ENCODE data around the gene CYP4V2.
A peak's percentile ranks its signal among the peaks of the same experiment; 100 is the strongest.

The CYP4V2 gene

GRCh38 chr4:186200516-186200915, 9.1 kb downstream of the CYP4V2 start:
- H3K36me3 ChIP-seq (ENCODE audit: control insufficient read depth, insufficient read depth, low read length): peaks cover 3% of the 10 kb centered on the region; the same call in 1 of the 2 replicates
- DNase-seq (ENCODE audit: extremely low read depth, insufficient read length): no peak
- H3K27me3 ChIP-seq (replicated peaks; ENCODE audit: control insufficient read depth, insufficient read depth, low read length): no peaks in the 10 kb centered on the region
- H3K4me3 ChIP-seq (replicated peaks; ENCODE audit: low read depth, low read length): no peak overlapping the region
- TF ChIP-seq CTCF (IDR thresholded peaks at IDR 0.05; ENCODE audit: insufficient read depth, low read length, poor library complexity, severe bottlenecking): no peak

- Histone ChIP-seq H3K4me3 (replicated peaks; ENCODE audit: low read depth, low read length) (no peak overlapping the region), H3K27me3 (replicated peaks; ENCODE audit: control insufficient read depth, insufficient read depth, low read length) (no peaks in the 10 kb centered on the region), H3K36me3 (ENCODE audit: control insufficient read depth, insufficient read depth, low read length) (peaks cover 3% of the 10 kb centered on the region; the same call in 1 of the 2 replicates)
- DNase-seq (ENCODE audit: extremely low read depth, insufficient read length): no peak
- no peak for TF ChIP-seq CTCF (IDR thresholded peaks at IDR 0.05; ENCODE audit: insufficient read depth, low read length, poor library complexity, severe bottlenecking)
These were observed 9.6 kb downstream of the CYP4V2 start for GRCh38 chr4:186201010-186201409.

- Histone ChIP-seq H3K4me3 (replicated peaks; ENCODE audit: low read depth, low read length) (no peak overlapping the region), H3K36me3 (ENCODE audit: control insufficient read depth, insufficient read depth, low read length) (peaks cover 3% of the 10 kb centered on the region; the same call in 1 of the 2 replicates), H3K27me3 (replicated peaks; ENCODE audit: control insufficient read depth, insufficient read depth, low read length) (no peaks in the 10 kb centered on the region)
- DNase-seq (ENCODE audit: extremely low read depth, insufficient read length): peak; percentile 70
- peak; percentile 93 for TF ChIP-seq CTCF (IDR thresholded peaks at IDR 0.05; ENCODE audit: insufficient read depth, low read length, poor library complexity, severe bottlenecking)
These were observed 10.3 kb downstream of the CYP4V2 start for GRCh38 chr4:186201535-186202230.

GRCh38 chr4:186202490-186203140, 11.2 kb downstream of the CYP4V2 start:
- no peak for TF ChIP-seq CTCF (IDR thresholded peaks at IDR 0.05; ENCODE audit: insufficient read depth, low read length, poor library complexity, severe bottlenecking)
- Histone ChIP-seq H3K36me3 (ENCODE audit: control insufficient read depth, insufficient read depth, low read length) (no peaks in the 10 kb centered on the region), H3K4me3 (replicated peaks; ENCODE audit: low read depth, low read length) (no peak overlapping the region), H3K27me3 (replicated peaks; ENCODE audit: control insufficient read depth, insufficient read depth, low read length) (no peaks in the 10 kb centered on the region)
- no peak for DNase-seq (ENCODE audit: extremely low read depth, insufficient read length)

GRCh38 chr4:186203406-186203805, 12.0 kb downstream of the CYP4V2 start:
- Histone ChIP-seq H3K4me3 (replicated peaks; ENCODE audit: low read depth, low read length) (no peak overlapping the region), H3K36me3 (ENCODE audit: control insufficient read depth, insufficient read depth, low read length) (no peaks in the 10 kb centered on the region), H3K27me3 (replicated peaks; ENCODE audit: control insufficient read depth, insufficient read depth, low read length) (no peaks in the 10 kb centered on the region)
- TF ChIP-seq CTCF (IDR thresholded peaks at IDR 0.05; ENCODE audit: insufficient read depth, low read length, poor library complexity, severe bottlenecking): no peak
- no peak for DNase-seq (ENCODE audit: extremely low read depth, insufficient read length)
